ENCODE data around the gene ING2. TPM values are rescaled to one million over a fixed set of nuclear protein-coding genes. Genes with fewer than 3 reads are reported as not detected.

ING2 gene
- total RNA-seq, 4 donors from 2014 or later, result 23.0 to 30.8 (median 25.0) TPM

DNA sequence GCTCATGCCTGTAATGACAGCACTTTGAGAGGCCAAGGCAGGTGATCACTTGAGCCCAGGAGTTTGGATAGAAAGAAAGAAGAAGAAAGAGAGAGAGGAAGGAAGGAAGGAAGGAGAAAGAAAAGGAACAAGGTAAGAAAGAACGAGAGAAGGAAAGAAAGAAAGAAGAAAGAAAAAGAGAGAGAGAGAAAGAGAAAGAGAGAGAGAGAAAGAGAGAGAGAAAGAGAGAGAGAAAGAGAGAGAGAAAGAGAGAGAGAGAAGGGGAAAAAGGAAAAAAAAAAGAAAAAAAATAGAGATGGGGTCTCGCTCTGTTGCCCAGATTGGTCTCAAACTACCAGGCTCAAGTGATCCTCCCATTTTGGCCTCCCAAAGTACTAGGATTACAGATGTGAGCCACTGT is 22.5 kb downstream of the ING2 start:
- DNase-seq, result no peak
- TF ChIP-seq, protein P1, sequence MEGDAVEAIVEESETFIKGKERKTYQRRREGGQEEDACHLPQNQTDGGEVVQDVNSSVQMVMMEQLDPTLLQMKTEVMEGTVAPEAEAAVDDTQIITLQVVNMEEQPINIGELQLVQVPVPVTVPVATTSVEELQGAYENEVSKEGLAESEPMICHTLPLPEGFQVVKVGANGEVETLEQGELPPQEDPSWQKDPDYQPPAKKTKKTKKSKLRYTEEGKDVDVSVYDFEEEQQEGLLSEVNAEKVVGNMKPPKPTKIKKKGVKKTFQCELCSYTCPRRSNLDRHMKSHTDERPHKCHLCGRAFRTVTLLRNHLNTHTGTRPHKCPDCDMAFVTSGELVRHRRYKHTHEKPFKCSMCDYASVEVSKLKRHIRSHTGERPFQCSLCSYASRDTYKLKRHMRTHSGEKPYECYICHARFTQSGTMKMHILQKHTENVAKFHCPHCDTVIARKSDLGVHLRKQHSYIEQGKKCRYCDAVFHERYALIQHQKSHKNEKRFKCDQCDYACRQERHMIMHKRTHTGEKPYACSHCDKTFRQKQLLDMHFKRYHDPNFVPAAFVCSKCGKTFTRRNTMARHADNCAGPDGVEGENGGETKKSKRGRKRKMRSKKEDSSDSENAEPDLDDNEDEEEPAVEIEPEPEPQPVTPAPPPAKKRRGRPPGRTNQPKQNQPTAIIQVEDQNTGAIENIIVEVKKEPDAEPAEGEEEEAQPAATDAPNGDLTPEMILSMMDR (IDR thresholded peaks at IDR 0.05), result no peak
- TF ChIP-seq POLR2A (IDR thresholded peaks at IDR 0.05), result no peak
- no peaks in the 10 kb centered on the region for H3K36me3 ChIP-seq
- no peak overlapping the region for H3K27ac ChIP-seq
- H3K4me1 ChIP-seq, result no peaks in the 10 kb centered on the region
- H3K4me3 ChIP-seq, result no peak overlapping the region
- no peaks in the 10 kb centered on the region for H3K9me3 ChIP-seq
- H3K27me3 ChIP-seq, result no peaks in the 10 kb centered on the region

DNA sequence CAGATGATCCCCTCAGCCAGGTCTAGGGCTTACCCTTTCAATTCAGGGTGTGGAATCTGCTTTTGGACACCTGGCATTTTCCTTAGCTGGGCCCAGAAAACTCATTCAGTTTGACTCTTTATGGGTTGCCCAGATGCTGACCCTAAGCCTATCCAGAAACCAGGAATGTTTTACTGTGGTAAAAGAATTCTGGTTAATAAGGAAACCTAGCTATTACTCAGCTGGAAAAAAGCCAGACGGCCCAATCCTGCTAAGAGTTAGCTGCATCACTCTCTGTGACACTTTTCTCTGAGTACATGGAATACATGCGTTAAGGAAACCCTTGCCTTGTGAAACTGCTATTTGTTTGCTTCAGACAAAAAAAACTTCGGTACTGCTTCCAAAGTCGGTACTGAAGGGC is 28.0 kb downstream of the ING2 start:
- no peak for TF ChIP-seq POLR2A (IDR thresholded peaks at IDR 0.05)
- TF ChIP-seq, protein P1 (IDR thresholded peaks at IDR 0.05), result no peak
- no peaks in the 10 kb centered on the region for H3K27me3 ChIP-seq
- H3K27ac ChIP-seq, result no peak overlapping the region
- no peaks in the 10 kb centered on the region for H3K9me3 ChIP-seq
- DNase-seq, result no peak
- H3K4me1 ChIP-seq, result no peaks in the 10 kb centered on the region
- H3K36me3 ChIP-seq, result no peaks in the 10 kb centered on the region
- H3K4me3 ChIP-seq, result no peak overlapping the region

DNA sequence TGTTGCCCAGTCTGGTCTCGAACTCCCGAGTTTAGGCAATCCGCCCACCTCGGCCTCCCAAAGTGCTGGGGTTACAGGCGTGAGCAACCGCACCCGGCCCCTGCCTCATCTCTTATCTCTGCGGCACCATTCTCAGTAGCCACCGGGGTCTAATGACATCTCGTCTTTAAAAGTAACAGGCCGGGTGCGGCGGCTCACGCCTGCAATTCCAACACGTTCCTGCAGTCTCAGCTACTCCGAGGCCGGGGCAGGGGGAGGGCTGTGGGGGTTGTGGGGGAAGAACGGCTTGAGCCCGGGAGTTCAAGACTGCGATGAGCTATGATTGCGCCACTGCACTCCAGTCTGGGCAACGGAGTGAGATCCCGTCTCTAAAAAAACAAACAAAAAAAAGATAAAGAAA is 28.8 kb downstream of the ING2 start:
- Histone ChIP-seq H3K36me3 (no peaks in the 10 kb centered on the region), H3K27ac (no peak overlapping the region), H3K4me3 (no peak overlapping the region), H3K4me1 (no peaks in the 10 kb centered on the region), H3K9me3 (no peaks in the 10 kb centered on the region), H3K27me3 (no peaks in the 10 kb centered on the region)
- TF ChIP-seq, protein P1 (IDR thresholded peaks at IDR 0.05), result no peak
- no peak for TF ChIP-seq POLR2A (IDR thresholded peaks at IDR 0.05)
- no peak for DNase-seq

DNA sequence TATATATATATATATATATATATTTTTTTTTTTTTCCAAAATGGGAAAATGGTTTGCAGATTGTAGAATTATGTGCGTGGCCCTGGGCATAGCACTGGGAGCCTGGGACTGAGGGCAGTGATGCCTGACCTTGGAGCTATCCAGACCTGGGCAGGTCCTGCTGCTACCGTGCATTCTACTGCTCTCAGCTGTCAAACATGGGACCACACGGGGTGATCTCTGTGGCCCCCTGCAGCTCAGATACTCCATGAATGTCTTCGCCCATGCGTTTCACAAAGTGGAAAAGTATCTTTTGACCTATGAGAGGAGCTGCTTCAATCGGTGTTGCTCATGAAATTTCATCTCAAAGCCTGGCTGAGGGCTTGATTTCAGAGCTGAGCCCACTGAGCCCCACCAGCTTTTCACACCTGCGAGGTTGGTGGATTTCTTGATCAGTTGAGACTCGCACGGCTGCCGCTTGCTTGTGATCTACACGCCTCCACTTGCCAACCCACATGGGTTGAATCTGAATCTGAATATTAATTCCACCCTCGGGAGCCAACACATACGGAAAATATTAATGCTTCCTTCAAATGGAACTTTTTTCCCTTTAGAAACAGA is 35.7 kb downstream of the ING2 start:
- Histone ChIP-seq H3K4me3 (no peak overlapping the region), H3K27ac (no peak overlapping the region)
- no peak for DNase-seq

DNA sequence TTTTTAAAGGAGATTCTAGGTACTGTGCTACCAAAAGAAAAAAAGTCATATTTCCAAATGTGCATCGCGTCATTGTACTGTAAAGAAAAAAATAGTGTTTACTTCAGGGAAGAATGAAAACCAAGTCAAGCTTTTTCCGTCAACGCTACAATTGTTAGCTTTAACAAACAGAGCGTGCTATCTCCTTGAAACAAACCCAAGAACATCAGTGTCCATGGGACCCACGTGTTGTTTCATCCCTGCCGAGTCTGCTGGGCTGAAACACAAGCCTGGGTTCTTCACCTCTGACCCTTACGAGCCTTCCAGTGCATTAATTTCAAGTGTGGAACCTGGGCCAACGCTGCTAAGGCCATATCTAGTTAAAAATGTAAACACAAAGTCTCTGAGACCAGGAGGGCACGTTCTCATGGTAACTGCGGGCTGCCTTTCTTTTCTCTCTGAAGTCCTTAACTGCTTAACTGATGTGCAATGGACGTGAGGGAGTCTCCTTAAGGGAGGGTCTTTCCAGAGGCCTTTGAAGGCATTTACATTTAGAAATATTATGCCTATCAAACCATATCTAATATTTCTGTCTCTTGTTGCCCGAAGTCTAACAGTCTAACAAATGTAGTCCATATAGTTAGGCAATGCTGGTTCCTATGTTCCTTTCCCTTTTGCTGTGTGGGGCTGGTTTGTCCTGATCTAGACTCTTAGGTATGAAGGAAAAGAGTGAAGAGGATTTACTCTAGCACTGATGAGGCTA is 36.3 kb downstream of the ING2 start:
- TF ChIP-seq, protein P1 (IDR thresholded peaks at IDR 0.05), result no peak
- no peak for TF ChIP-seq POLR2A (IDR thresholded peaks at IDR 0.05)
- H3K4me3 ChIP-seq, result no peak overlapping the region
- no peak for DNase-seq
- H3K36me3 ChIP-seq, result no peaks in the 10 kb centered on the region
- no peaks in the 10 kb centered on the region for H3K4me1 ChIP-seq
- no peaks in the 10 kb centered on the region for H3K27me3 ChIP-seq
- H3K9me3 ChIP-seq, result no peaks in the 10 kb centered on the region
- H3K27ac ChIP-seq, result no peak overlapping the region

More for the DNA sequence above, 35.7 kb downstream of the ING2 start:
- Histone ChIP-seq H3K27me3 (no peaks in the 10 kb centered on the region), H3K9me3 (no peaks in the 10 kb centered on the region), H3K4me1 (no peaks in the 10 kb centered on the region), H3K36me3 (no peaks in the 10 kb centered on the region)
- no peak for TF ChIP-seq POLR2A (IDR thresholded peaks at IDR 0.05)
- TF ChIP-seq, protein P1 (IDR thresholded peaks at IDR 0.05), result no peak
